DMS53 treated with DMSO at 0.1 percent for 48 hours (cell line): ENCODE measurements around the gene EME1.
"Not testable (repeated sequence)": the region's sequence is repeated elsewhere in the genome, so short reads cannot be mapped to it uniquely, and the experiment has no call there.

Source experiments
- DNase-seq: peaks from one replicate; lab custom pipeline; 2025; ENCODE audit not compliant: unreplicated experiment; lab: John Stamatoyannopoulos, UW

Gene EME1

GRCh38 chr17:50388728-50389127 is 15.7 kb downstream of the EME1 start:
- DNase-seq = no peak

- no peak for DNase-seq
Measured at GRCh38 chr17:50389534-50389933, 16.5 kb downstream of the EME1 start.

- DNase-seq = no peak
Measured at GRCh38 chr17:50392621-50393020, 19.6 kb downstream of the EME1 start.

- no peak for DNase-seq
Measured at GRCh38 chr17:50393700-50394099, 20.7 kb downstream of the EME1 start.

GRCh38 chr17:50394711-50395110 is 21.7 kb downstream of the EME1 start:
- DNase-seq = no peak

GRCh38 chr17:50396261-50397110 is 23.5 kb downstream of the EME1 start:
- peak; percentile 44 for DNase-seq

- DNase-seq = peak; percentile 53
Measured at GRCh38 chr17:50397111-50397918, 24.3 kb downstream of the EME1 start, which contains the start of gene LRRC59. Gene LRRC59 (minus strand): TSS chr17:50397523. CDS start chr17:50397317, 206 bp downstream.

- no peak for DNase-seq
Measured at GRCh38 chr17:50397919-50398285, 24.9 kb downstream of the EME1 start.

- DNase-seq = not testable (repeated sequence)
Measured at GRCh38 chr17:50398672-50399071, 25.6 kb downstream of the EME1 start.

GRCh38 chr17:50399591-50399990 is 26.6 kb downstream of the EME1 start:
- not testable (repeated sequence) for DNase-seq

GRCh38 chr17:50405351-50405750 is 32.3 kb downstream of the EME1 start:
- not testable (repeated sequence) for DNase-seq

- DNase-seq = no peak
Measured at GRCh38 chr17:50406578-50406977, 33.5 kb downstream of the EME1 start.

GRCh38 chr17:50407921-50408320 is 34.9 kb downstream of the EME1 start:
- DNase-seq = no peak

- no peak for DNase-seq
Measured at GRCh38 chr17:50412188-50412732, 39.2 kb downstream of the EME1 start.

- no peak for DNase-seq
Measured at GRCh38 chr17:50414808-50415207, 41.8 kb downstream of the EME1 start.

- not testable (repeated sequence) for DNase-seq
Measured at GRCh38 chr17:50419577-50419976, 46.5 kb downstream of the EME1 start.

- no peak for DNase-seq
Measured at GRCh38 chr17:50420419-50421112, 47.5 kb downstream of the EME1 start.

- DNase-seq = no peak
Measured at GRCh38 chr17:50421308-50422051, 48.5 kb downstream of the EME1 start.

GRCh38 chr17:50422738-50423137 is 49.7 kb downstream of the EME1 start:
- DNase-seq = no peak

- no peak for DNase-seq
Measured at GRCh38 chr17:50423553-50424159, 50.6 kb downstream of the EME1 start.
